Measurements from ENCODE around the gene UPK2. TPM values are rescaled to one million over a fixed set of nuclear protein-coding genes. Genes with fewer than 3 reads are reported as not detected.
A peak's percentile ranks its signal among the peaks of the same experiment; 100 is the strongest.

The UPK2 gene
- total and polyA plus RNA-seq, 2 of the 13 experiments (the other 11 are each of a cell fraction or from before 2014, with no cell fraction given) = not detected

DNA sequence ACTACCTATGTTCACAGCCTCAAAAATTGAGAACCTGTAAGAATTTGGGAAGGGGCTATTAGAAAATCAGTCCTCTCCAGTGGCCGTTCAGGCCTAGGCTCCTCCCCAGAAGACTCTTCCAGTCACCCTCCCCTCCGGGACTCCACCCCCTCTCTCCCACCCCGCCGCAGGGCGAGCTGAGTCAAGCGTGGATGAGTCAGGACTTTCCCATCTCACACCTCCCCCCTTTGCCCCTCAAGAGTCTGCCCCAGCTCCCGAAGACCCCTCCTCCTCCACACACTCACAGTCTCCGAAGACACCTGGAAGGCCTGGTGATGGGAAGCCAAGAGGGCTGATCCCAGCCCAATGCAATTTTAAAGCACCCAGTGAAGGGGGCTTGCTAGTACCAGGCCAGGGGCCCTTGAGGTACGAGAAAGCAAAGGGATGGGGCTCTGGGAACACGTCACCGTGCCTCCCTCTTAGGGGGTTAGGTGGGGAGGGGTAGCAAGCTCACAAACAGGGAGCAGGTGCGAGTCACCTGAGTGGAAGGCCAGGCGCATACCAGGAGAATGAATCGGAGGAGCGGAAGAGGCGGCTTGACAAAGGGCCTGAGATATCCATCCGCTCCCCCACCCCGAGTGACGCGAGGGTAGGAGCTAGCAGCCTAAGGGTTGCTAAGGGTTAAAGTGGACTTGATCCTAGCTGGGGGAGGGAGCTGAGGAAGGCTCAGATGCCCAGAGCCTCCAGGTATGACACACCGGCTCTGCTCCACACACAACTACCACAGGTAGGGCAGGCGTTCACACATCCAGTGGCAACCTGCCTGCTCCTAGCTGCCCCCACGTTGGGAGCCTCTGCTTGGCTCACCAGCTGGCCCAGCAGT, 44.0 kb upstream of the UPK2 start (continued):
- TF ChIP-seq ZNF567 (CRISPR knock-in tag; IDR thresholded peaks at IDR 0.05; ENCODE audit: borderline replicate concordance) (no peak), SUZ12 (IDR thresholded peaks at IDR 0.05; ENCODE audit: low read depth, low read length) (no peak), JUNB (CRISPR knock-in tag; IDR thresholded peaks at IDR 0.05; ENCODE audit: borderline replicate concordance) (no peak), ZNF501 (CRISPR knock-in tag; IDR thresholded peaks at IDR 0.05) (peak; percentile 48; the same call in 1 of the 2 replicates), KDM4B (CRISPR knock-in tag; IDR thresholded peaks at IDR 0.05) (0 out of 2 replicates have a peak, but pooled peaks have one; percentile 6), E2F5 (CRISPR knock-in tag; conservative IDR thresholded peaks at IDR 0.05) (no peak), PHF8 (CRISPR knock-in tag; IDR thresholded peaks at IDR 0.05) (no peak), GATAD2A (CRISPR knock-in tag; IDR thresholded peaks at IDR 0.05) (peak; percentile 77), ZNF496 (CRISPR knock-in tag; IDR thresholded peaks at IDR 0.05; ENCODE audit: insufficient replicate concordance) (no peak), HNRNPL (IDR thresholded peaks at IDR 0.05; ENCODE audit: low read depth, low read length) (no peak), REPIN1 (CRISPR knock-in tag; IDR thresholded peaks at IDR 0.05; ENCODE audit: borderline replicate concordance, low read depth) (no peak), ZBTB25 (CRISPR knock-in tag; IDR thresholded peaks at IDR 0.05) (no peak), MYPOP (CRISPR knock-in tag; IDR thresholded peaks at IDR 0.05) (0 out of 2 replicates have a peak, but pooled peaks have one; percentile 38), KLF12 (CRISPR knock-in tag; IDR thresholded peaks at IDR 0.05; ENCODE audit: borderline replicate concordance) (no peak), NPAS2 (CRISPR knock-in tag; IDR thresholded peaks at IDR 0.05; ENCODE audit: borderline replicate concordance) (no peak), PHB2 (IDR thresholded peaks at IDR 0.05; ENCODE audit: partially characterized antibody) (no peak)
- TF ChIP-seq, protein P1, sequence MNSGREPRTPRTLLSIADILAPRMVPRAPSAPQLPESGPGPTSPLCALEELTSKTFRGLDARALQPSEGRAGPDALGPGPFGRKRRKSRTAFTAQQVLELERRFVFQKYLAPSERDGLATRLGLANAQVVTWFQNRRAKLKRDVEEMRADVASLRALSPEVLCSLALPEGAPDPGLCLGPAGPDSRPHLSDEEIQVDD (CRISPR knock-in tag; IDR thresholded peaks at IDR 0.05; ENCODE audit: borderline replicate concordance) = no peak
- TF ChIP-seq, protein P2, sequence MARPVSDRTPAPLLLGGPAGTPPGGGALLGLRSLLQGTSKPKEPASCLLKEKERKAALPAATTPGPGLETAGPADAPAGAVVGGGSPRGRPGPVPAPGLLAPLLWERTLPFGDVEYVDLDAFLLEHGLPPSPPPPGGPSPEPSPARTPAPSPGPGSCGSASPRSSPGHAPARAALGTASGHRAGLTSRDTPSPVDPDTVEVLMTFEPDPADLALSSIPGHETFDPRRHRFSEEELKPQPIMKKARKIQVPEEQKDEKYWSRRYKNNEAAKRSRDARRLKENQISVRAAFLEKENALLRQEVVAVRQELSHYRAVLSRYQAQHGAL (CRISPR knock-in tag; IDR thresholded peaks at IDR 0.05; ENCODE audit: not compliant biosample characterization) = no peak

Measured in HepG2 (cell line).